Hypothalamus (tissue), 51 donors: Measurements from ENCODE around the gene NAT10.

Experiments used
- DNase-seq, 51 donors: peaks; one replicate each; lab custom pipeline; 2025; lab: John Stamatoyannopoulos, UW

Gene NAT10

DNA sequence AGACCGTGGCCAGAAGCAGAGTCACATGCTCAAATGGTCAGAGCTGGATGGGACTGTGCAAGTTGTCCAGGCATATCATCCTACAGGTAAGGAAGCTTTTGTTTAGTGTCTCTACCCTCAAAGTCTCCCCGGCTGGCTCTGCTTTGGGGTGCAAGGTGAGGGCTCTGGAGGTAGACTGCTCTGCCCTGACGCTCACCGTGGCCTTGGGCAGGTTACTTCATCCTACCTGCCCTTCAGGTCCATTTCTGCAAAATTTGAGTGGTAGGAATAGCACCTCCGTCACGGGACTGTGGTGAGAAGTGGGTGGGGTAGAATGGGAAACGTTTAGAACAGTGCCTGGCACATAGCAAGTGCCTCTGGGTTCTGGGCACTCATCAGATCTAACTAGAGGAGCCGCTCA lies 42.2 kb downstream of the NAT10 start:
- DNase-seq = no peak

DNA sequence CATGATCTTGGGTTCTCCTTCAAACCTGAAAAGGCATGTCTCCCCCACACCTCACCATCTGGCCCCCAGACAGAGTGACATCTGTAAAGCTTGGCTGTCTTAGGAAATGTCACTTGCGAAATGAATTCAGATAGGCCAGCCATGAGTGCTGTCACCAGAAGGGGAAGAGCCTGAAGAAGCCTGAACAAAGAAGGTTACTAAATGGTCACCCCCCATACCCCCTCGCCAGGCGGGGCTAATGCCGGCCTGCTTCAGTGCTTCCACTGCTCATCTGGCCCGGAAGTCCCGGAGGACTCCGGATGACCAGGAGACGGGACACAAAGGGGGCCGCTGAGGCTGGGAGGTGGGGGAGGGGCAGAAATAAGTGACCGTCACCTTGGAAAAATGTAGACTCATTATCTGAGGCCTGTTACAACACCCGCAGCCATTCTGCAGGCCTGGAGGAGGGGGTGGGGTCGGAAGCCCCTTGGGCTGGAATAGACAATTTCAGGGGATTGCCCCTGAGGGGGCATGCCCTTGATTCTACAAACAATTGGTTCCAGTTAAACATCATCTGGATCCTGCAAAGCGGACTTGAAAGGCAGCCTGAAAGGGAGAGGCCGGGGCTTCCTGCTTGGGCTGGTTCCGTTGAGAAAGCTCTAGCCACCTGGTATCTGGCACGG lies 43.2 kb downstream of the NAT10 start:
- DNase-seq = no peak

DNA sequence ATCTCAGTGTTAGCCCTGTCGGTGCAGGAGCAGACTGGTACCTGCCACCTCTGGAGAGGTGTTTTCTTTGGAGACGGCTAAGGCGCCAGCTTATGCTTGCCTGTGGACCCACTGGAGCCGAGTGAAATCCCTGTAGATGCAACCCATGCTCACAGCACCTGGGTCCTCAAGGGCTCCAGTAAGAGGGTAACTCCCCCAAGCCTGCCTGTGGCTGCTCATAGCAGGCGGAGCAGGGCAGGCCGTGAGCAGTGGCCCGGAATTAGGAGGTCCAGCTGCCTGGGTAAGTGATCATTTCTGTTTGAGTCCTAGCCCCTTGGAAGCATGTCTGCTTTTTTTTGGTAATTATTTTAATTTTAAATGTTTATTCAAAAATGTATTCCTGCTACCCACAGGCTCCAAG lies 43.8 kb downstream of the NAT10 start:
- DNase-seq = no peak

DNA sequence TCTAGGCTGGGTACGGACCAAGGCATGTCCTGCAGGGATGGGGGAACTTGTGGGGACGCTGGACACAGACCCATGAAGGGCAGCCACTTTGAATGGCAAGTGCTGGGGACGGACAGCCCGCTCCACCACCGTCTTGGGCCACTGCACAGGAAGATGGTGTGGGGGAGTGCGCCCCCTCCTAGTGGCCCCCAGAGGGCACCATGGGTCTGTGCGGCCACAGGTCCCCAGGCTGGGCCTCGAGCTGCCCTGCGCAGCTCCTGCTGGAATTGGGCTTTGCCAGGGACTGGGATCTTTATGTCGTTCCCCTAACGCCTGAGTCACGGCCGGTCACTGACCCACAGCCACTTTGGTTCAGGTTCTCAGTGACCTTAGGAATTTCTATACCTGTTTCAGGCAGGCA lies 44.4 kb downstream of the NAT10 start:
- DNase-seq = no peak

DNA sequence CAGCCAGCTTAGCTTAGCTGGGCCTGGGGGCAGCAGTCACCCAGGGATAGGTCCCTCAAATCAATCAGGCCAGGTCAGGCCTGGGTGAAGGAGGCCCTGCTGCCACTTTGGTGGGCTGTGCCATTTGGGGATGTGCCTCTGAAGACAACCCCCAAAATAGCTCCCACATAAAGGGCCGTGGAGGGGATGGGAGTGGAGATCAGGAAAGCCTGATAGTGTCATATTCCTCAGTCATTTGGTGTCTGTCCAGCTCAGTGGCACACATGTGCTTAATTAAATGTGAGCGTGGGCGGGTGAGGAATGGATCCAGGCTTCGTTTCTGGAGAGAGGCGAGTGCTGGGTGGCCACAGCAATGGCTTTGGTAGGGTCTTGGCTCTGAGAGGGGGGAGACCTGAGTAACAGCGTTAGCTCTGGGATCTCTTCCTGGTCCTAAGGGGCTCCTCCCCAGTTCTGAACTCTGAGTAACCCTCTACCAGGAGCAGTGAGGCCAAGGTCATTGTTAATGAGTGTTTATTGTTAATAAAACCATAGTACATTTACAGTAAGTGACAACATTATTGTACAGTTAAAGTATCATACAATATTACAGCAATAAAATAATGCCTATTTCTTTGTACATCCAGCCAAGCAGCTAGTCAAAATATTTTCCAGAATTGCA lies 45.2 kb downstream of the NAT10 start:
- no peak for DNase-seq

DNA sequence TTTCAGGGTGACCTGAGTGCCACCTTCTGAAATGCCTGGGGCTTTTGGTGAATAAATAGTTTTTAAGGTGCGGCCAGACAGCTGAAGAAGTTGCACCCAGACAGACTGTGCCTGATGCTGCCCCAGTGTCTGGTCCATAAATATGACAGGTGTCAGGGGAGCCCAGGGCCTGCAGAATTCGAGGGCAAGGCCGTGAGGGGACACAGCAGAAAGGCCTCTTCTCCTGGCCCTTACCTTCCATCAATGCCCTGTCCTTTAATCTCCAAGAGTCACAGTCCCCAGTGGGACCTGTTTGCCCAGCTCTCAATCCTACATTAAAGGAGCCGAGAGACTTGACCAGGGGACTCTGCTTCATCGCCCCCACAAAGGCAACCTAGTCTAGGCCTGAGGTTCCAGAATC lies 45.7 kb downstream of the NAT10 start:
- no peak for DNase-seq

DNA sequence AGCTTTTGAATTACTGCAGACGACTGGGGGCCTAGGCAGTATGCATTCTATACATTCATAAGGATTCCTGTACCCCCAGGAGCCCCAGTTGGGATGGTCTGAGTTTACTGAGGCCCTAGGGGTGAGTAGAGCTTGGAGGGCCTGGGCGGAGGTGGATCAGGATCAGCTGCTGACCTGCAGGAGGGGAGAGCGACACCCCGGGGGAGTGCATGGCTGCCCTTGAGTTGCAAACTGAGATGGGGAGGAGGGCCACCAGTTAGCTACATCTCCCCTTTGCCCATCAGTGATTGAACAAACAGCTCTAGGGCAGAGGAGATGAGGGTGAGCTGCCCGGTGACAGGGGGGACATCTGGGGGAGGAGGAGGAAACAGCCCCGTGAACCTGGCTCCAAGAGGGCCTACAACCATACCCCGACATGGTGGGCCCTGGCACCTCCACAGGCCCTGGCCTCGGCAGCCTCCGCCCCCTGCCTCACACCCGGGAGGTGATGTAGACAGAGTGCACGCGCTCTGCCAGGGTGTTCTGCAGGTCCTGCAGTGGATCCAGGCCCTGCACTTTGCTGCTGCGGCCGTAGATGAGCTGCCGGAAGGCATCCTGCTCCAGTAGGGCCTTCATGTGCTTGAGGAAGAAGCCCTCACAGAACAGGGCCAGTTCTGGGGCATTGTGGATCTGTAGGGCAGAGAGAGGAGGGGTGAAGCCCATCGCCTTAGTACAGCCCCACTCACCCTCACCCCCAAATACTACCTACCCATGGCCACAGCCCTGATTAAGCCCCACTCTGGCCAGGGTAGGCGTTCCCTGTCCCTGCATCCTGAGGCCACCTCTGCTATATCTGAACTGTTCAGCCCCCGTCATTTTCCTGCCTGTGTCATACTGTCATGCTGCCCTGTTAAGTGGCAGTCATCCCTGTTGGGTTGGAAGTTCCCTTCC lies 46.8 kb downstream of the NAT10 start:
- DNase-seq = no peak

DNA sequence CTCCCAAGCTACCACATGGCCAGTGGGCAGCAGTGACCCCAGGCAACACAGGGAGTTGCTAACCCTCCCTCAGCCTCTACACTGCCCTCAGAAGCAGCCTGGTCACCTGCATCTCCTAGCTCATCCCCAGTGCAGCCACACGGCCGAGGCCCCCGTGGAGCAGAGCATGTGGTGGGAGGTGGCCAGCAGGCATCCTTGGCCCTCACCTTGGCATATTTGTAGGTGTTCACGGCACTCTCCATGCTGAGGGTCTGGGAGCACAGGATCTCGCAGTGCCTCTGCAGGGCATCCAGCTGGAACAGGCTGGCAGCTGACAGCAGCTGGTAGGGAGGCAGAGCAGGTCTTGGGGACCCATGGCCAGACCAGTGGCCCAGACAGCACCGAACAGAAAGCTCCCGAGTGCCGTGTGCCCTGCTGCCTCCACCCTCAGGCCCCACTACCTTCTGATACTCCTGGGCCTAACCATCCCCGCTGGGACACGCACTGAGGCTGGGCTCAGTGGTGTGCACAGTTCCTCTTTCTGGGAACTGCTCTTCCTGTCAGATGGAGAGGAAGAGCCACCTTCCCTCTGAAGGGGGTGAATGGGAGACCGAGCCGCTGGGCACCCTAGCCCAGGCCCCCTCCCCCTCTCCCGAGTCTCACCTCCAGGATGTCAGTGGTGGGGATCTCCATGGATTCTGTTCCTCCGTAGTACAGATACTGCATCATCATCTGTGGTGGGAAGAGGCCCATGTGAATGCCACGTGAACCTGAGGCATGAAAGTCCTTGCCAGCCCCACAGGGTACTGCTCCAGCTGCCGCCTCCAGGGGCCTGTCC lies 48.8 kb downstream of the NAT10 start:
- peak in 1 of 51 donors; percentile 10 for DNase-seq

DNA sequence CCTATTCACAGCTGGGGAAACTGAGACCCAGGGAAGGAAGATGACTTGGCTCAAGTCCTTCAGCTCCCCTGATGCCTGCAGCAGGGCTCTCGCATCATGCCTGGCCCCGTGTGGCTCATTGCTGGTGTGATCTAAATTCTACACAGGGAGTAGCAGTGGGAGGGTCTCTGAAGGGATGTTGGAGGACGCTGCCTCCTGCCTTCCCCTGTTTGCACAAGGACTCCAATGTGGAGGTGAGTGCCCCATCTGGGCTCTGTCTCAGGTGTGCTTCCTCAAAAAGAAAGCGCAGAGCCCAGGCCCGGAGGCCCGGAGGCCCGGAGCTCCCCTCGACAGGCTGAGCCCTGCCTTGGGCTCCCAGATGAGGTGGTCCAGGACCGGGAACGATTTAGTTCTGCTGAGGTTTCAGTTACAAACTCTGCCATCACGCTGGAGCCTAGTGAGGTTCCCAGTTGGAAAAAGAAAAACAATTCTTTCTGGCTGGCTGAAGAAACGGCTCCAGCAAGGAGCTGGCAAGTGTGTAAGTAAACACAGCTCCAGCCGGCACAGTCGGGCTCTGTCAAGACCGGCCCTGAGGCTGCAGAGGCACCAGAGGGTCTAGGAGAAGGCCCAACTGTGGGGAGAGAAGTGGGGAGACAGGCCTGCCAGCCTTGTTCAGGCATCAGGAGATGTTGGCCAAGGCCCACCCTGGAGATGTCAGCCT lies 49.8 kb downstream of the NAT10 start:
- DNase-seq = peak in 11 of 51 donors; percentile 8 to 52 (median 26)

DNA sequence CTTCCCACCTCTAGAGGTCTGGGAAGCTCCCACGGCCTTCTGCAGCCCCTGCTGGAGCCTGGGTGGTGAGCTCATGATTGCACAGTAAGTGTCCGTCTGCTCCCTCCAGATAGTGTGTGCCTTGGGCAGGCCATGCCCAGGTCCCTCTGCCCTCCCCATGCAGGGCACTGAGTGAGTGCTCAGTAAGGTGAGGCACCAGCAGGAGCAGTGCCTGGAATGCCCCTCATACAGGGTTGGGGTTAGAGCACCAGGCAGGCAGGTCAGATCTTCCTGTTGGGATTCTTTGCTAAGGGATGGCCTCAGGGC lies 50.3 kb downstream of the NAT10 start:
- no peak for DNase-seq

DNA sequence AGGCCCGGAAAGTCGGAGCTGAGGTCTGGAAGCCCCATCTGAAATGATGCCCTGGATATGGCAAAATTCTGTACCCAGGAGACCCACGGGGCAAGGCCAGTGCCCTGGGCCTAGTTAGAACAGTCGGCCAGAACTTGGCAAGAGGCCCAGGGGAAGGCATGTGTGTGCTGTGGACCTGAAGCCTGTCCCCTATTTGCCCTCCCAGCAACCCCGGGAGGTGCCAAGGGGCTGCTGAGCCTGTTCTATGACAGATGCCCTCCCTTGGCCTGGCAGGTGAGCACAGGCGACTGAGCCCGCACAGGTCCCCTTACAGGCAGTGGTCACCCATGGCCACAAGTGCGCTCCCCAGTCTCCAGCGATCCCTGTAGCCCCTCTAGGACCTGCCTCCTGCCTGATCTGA lies 51.7 kb downstream of the NAT10 start:
- DNase-seq = peak in 1 of 51 donors; percentile 18

DNA sequence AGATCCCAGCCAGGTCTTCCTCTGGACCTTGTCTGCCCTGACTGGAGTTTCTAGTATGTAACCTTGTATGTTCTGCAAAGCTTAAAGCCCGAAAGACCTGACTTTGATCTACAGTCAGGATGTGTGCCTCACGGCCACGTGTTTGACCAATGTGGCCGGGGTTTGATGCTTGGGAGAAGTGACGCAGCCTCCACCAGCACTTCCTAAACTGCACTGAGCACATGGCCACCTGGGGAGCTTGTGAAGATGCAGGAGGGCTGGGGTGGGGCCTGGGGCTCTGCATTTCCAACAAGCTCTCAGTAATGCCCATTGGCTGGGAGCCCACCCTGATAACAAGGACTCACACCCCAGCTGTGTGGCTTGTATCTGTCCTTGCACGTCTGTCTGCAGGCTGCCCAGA lies 53.2 kb downstream of the NAT10 start:
- DNase-seq = no peak

DNA sequence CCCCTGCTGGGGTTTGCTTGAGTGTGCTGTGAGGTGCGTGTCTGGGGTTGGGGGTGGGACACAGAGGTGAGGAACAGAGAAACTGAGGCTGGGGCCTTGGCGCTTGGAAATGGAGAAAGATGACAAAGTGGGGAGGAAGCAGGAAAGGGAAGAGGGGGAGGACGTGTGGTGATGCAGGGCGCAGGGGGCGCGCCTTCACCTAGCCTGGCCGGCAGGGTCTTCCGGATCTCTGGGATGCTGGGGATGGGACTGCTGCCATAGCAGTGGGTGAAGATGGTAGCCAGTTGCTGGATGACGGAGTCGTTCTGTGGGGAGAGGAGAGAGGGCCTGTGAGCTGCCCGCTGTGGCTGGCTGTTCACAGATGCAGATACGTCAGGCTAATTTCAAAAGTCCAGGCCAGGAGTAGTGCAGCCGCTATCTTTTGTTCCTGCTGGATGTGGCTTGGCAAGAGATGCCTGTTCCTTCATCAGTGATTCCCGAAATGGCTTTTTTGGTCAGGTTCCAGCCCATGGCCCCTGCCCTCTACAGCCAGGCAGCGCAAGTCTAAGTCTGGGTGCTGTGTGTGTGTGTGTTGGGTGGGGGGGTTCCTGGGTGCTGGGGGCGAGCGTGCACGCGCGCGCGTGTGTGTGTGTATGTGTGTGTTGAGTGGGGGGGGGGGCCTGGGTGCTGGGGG lies 54.8 kb downstream of the NAT10 start:
- no peak for DNase-seq

DNA sequence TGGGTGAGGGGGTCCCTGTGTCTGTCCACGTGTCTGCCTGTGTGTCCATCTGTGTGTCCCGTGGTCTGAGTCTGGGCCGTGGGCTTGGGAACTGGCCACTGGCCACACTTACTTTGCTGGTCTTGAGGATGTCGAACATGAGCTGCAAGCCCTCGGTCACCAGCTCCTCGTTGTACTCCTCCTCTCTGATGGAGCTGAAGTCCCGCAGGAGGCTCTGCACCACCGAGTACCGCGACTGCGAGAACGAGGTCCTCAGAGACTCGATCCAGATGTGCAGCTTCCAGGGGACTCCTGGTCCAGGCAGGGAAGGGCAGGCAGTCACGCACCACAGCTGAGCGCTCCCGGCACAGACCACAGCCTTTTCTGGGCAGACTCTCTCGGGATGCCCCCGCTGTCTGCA lies 55.4 kb downstream of the NAT10 start:
- no peak for DNase-seq

DNA sequence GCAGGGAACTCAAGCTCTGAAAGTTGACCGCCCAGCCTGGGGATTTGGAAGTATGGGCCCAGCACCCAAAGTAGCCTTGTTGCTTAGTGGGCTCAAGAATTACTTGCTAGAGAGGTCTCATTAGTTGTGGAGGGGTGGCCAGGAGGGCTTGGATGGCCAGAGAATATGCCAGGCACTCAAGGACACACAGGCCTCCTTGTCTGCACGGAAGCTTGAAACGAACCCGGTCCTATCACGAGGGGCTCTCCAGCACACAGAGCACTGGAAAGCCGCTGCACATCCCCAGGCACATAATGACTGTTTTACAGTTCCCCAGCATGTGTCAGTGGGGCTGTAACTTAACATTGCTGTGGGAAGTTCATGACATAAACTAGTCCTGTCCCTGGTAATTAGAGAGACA lies 55.9 kb downstream of the NAT10 start:
- DNase-seq = no peak

DNA sequence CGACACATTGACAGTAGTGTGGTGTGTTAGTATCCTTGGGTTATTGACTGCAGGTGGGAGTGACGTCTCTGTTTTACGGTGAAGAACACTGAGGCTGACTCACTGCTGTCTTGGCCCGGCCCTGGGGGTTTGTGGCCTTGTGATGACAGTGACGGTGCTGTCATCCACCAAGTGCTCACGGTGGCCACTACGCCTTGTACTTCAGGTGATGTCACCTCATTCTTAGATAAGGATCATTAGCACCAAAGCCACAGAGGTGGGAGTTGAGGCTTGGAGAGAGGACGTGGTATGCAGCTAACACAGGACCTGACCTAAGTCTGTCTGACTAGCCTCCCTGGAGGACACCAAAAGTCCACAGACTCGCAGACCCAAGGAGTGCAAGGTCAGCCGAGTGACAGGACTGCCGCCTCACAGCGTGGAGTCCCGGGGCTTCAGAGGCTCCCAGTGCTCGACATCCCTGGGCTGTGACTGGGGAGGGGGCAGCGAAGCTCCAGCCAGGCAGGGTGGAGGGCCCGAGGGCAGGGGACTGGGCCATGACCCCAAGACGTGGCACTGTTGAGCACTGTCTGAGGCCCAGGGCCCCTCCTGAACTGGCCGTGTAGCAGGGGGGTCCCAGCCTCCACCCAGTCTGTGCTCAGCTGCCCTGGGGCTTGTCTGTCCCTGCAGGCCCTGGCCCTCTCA lies 56.5 kb downstream of the NAT10 start:
- no peak for DNase-seq

DNA sequence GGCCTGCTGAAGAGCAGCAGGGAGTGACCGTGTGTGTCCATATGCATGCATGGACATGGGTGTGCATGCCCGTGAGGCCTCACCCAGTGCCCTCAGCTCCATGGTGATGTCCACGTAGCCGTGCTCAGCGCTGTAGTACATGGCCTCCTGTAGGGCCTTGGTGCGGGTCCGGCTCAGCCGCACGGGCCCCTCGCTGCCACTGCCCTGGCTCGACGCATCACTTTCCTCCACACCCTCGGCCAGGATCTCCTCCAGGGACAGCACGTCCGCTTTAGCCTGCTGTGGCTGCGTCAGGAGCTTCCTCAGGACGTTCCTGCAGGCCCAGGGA lies 57.0 kb downstream of the NAT10 start:
- no peak for DNase-seq

DNA sequence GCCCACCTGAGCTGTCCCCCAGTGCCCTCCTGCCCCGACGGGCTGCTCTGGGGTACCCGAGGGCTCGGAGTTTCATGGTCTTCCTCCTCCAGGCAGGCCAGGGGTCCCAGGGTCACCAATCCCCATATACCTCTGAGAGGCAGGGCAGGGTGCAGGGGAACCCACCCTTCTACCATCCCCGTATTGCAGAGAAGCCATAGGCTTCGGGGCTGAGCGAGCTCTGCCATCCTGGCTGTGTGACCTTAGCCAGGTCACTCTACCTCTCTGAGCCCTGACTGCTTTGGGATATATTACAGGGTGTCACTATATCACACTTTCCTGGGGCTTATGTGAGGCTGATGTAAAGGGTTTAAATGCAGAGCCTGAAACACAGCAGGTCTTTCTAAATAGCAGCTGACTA lies 57.4 kb downstream of the NAT10 start:
- no peak for DNase-seq

DNA sequence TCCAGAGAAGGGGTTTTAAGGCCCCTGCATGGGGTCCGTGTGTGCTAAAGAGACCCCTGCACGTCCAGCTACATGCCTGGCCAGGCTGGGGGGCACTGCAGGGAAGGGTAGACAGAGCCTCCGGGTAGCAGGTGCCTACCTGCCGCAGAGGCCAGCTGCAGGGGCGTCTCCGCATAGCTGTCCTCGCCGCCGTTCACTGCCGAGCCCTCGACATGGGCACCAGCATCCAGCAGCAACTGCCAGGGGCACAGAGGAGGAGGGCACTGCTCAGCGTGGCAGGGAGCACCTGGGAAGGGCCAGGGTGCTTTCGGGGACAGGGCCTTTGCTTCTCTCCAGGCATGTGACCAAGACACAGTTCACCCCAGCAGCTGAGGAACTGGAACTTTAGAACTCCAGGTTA lies 59.7 kb downstream of the NAT10 start:
- DNase-seq = no peak
